Measurements from ENCODE around the gene SERPINA6.

- TF ChIP-seq EZH2 (IDR thresholded peaks at IDR 0.05; ENCODE audit: borderline replicate concordance, insufficient read depth, low read depth, low read length, poor library complexity, severe bottlenecking) (no peak), CTCF (IDR thresholded peaks at IDR 0.05) (no peak)
Measured at GRCh38 chr14:94370524-94370910, 47.4 kb upstream of the SERPINA6 start.

Measured in B cell (primary cell).